Tibial nerve (tissue), 4 donors: Measurements from ENCODE around the gene PTRH1. TPM values are rescaled to one million over a fixed set of nuclear protein-coding genes. Genes with fewer than 3 reads are reported as not detected.

Experiments used
- DNase-seq, 2 donors: peaks; one replicate each; pipeline ENCODE4 v3.0.0-alpha.2; 2019; ENCODE audit warnings: low spot score in 2 of 2
- H3K27ac ChIP-seq, 4 donors: fragments of 200-600 bp; sonication (generic) in 3 of 4; one replicate each; pipeline ENCODE4 v1.5.1; 2017 to 2019; ENCODE audit warnings: mild to moderate bottlenecking in 1 of 4
- H3K27me3 ChIP-seq, 2 donors: fragments of 200-600 bp; sonication (generic) in 1 of 2; one replicate each; pipeline versions ENCODE4 v1.5.1 to v1.6.0; 2017 to 2019
- H3K36me3 ChIP-seq, 3 donors: fragments of 200-600 bp; sonication (generic); one replicate each; pipeline ENCODE4 v1.5.1; 2018 to 2019
- H3K4me1 ChIP-seq, 4 donors: fragments of 200-600 bp; sonication (generic) in 3 of 4; one replicate each; pipeline ENCODE4 v1.5.1; 2017 to 2019
- H3K4me3 ChIP-seq, 4 donors: fragments of 200-600 bp; sonication (generic) in 3 of 4; one replicate each; pipeline ENCODE4 v1.5.1; 2017 to 2019; ENCODE audit warnings: mild to moderate bottlenecking in 1 of 4, moderate library complexity in 1 of 4
- H3K9me3 ChIP-seq, 4 donors: fragments of 200-600 bp; sonication (generic) in 3 of 4; one replicate each; pipeline ENCODE4 v1.5.1; 2017 to 2019
- EP300 ChIP-seq, 2 donors: sonication (generic); formaldehyde crosslinking; IDR thresholded peaks; one replicate each; pipeline ENCODE4 v1.6.1; 2017; ENCODE audit warnings: antibody characterized with exemption in 2 of 2, mild to moderate bottlenecking in 1 of 2
- POLR2A ChIP-seq, 2 donors: fragments of 450-650 bp; IDR thresholded peaks; one replicate each; pipeline ENCODE4 v1.6.1; 2017; ENCODE audit warnings: antibody characterized with exemption in 2 of 2, mild to moderate bottlenecking in 2 of 2, moderate library complexity in 2 of 2
- WGBS, 2 donors: methylation state at CpG; one replicate each; pipeline ENCODE4 v1.1.5; 2018; 5-methylcytosine and 5-hydroxymethylcytosine counted together
- total RNA-seq, 4 donors: library from RNA; depleted of rRNA; stranded (reverse); fragments of >200 nt; gene quantifications; one replicate each; pipeline ENCODE4 v1.1.0, GENCODE V29; 2016
- TF ChIP-seq, protein P1 (sequence below), 5 experiments: fragments of 200-600 bp in 3 of 5; fragments of 450-650 bp in 2 of 5; sonication (generic) in 3 of 5; IDR thresholded peaks; one replicate each; pipeline ENCODE4 v1.5.1; 2016 to 2019; ENCODE audit warnings: antibody characterized with exemption in 5 of 5, mild to moderate bottlenecking in 3 of 5, moderate library complexity in 2 of 5

PTRH1 gene
- total RNA-seq, 4 donors from 2014 or later: 8.4 to 46.7 (median 23.7) TPM

- no peaks in the 10 kb centered on the region for H3K27me3 ChIP-seq
- peaks cover 0 to 23% (median 10%) of the 10 kb centered on the region in 4 donors for H3K4me1 ChIP-seq
- WGBS, 2 donors: 82 to 84% methylated on average over 8 to 9 of the region's 9 CpGs
These were observed 15.4 kb upstream of the PTRH1 start for GRCh38 chr9:127730799-127731410.

DNA sequence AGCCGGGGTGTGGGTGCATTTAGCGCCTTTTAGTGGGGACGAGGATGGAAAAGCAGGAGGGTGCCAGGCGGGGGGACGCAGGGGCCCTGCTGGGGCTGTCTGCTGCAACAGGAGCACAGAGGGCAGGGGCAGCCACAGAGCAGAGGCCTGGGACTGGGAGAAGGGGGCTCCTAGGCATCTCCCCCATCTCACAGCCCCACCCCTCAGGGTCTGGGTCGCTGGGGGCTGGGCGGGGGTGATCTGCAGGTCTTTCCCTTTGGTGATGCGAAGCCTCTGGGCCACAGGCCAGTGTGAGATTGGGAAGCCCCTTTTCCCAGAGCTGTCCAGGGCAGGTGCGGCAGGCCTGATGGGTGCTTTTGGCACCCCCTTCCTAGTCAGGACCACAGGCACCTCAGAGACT lies 14.8 kb upstream of the PTRH1 start:
- Histone ChIP-seq H3K27ac (no peak overlapping the region), H3K36me3 (peaks cover 0 to 38% (median 0%) of the 10 kb centered on the region in 3 donors), H3K9me3 (no peaks in the 10 kb centered on the region), H3K27me3 (no peaks in the 10 kb centered on the region), H3K4me1 (peaks cover 0 to 19% (median 10%) of the 10 kb centered on the region in 4 donors), H3K4me3 (no peak overlapping the region)
- TF ChIP-seq, protein P1, sequence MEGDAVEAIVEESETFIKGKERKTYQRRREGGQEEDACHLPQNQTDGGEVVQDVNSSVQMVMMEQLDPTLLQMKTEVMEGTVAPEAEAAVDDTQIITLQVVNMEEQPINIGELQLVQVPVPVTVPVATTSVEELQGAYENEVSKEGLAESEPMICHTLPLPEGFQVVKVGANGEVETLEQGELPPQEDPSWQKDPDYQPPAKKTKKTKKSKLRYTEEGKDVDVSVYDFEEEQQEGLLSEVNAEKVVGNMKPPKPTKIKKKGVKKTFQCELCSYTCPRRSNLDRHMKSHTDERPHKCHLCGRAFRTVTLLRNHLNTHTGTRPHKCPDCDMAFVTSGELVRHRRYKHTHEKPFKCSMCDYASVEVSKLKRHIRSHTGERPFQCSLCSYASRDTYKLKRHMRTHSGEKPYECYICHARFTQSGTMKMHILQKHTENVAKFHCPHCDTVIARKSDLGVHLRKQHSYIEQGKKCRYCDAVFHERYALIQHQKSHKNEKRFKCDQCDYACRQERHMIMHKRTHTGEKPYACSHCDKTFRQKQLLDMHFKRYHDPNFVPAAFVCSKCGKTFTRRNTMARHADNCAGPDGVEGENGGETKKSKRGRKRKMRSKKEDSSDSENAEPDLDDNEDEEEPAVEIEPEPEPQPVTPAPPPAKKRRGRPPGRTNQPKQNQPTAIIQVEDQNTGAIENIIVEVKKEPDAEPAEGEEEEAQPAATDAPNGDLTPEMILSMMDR (IDR thresholded peaks at IDR 0.05): no peak
- TF ChIP-seq EP300 (IDR thresholded peaks at IDR 0.05) (no peak), POLR2A (IDR thresholded peaks at IDR 0.05) (no peak)
- 85 to 86% methylated on average over 8 of the region's 9 CpGs for WGBS, 2 donors
- no peak for DNase-seq

More at GRCh38 chr9:127730799-127731410, 15.4 kb upstream of the PTRH1 start:
- TF ChIP-seq EP300 (IDR thresholded peaks at IDR 0.05): no peak
- TF ChIP-seq, protein P1 (IDR thresholded peaks at IDR 0.05): no peak
- TF ChIP-seq POLR2A (IDR thresholded peaks at IDR 0.05): no peak
- Histone ChIP-seq H3K4me3 (no peak overlapping the region), H3K27ac (no peak overlapping the region), H3K36me3 (peaks cover 0 to 38% (median 0%) of the 10 kb centered on the region in 3 donors), H3K9me3 (no peaks in the 10 kb centered on the region)
- DNase-seq: no peak

- peaks cover 0 to 22% (median 10%) of the 10 kb centered on the region in 4 donors for H3K4me1 ChIP-seq
- H3K27ac ChIP-seq: no peak overlapping the region
- H3K27me3 ChIP-seq: peaks cover 0 to 2% of the 10 kb centered on the region in 2 donors
- no peaks in the 10 kb centered on the region for H3K9me3 ChIP-seq
- peaks cover 0 to 38% (median 0%) of the 10 kb centered on the region in 3 donors for H3K36me3 ChIP-seq
- H3K4me3 ChIP-seq: no peak overlapping the region
- TF ChIP-seq, protein P1 (IDR thresholded peaks at IDR 0.05): no peak
- TF ChIP-seq EP300 (IDR thresholded peaks at IDR 0.05) (no peak), POLR2A (IDR thresholded peaks at IDR 0.05) (no peak)
- 80 to 88% methylated on average over 16 to 17 of the region's 18 CpGs for WGBS, 2 donors
- no peak for DNase-seq
These were observed 14.2 kb upstream of the PTRH1 start for GRCh38 chr9:127729522-127730256.

GRCh38 chr9:127728808-127729207 lies 13.3 kb upstream of the PTRH1 start:
- no peak for DNase-seq
- H3K27me3 ChIP-seq: peaks cover 0 to 9% of the 10 kb centered on the region in 2 donors
- 83 to 85% methylated on average over 8 of the region's 8 CpGs for WGBS, 2 donors
- no peaks in the 10 kb centered on the region for H3K9me3 ChIP-seq
- peaks cover 0 to 38% (median 0%) of the 10 kb centered on the region in 3 donors for H3K36me3 ChIP-seq
- no peak overlapping the region for H3K4me3 ChIP-seq
- H3K4me1 ChIP-seq: peaks cover 0 to 21% (median 1%) of the 10 kb centered on the region in 4 donors
- H3K27ac ChIP-seq: no peak overlapping the region
- no peak for TF ChIP-seq POLR2A (IDR thresholded peaks at IDR 0.05)
- TF ChIP-seq, protein P1 (IDR thresholded peaks at IDR 0.05): no peak
- TF ChIP-seq EP300 (IDR thresholded peaks at IDR 0.05): no peak

- Histone ChIP-seq H3K36me3 (peaks cover 0 to 22% (median 0%) of the 10 kb centered on the region in 3 donors), H3K4me3 (no peak overlapping the region), H3K27me3 (peaks cover 0 to 9% of the 10 kb centered on the region in 2 donors), H3K4me1 (peaks cover 0 to 12% (median 0%) of the 10 kb centered on the region in 4 donors), H3K9me3 (no peaks in the 10 kb centered on the region), H3K27ac (no peak overlapping the region)
- TF ChIP-seq POLR2A (IDR thresholded peaks at IDR 0.05): no peak
- TF ChIP-seq, protein P1 (IDR thresholded peaks at IDR 0.05): no peak
- TF ChIP-seq EP300 (IDR thresholded peaks at IDR 0.05): no peak
- WGBS, 2 donors: 71 to 74% methylated on average over 8 of the region's 8 CpGs
- DNase-seq: no peak
These were observed 11.4 kb upstream of the PTRH1 start for GRCh38 chr9:127726871-127727270.
